HCT116 (cell line): Measurements from ENCODE around the gene INIP. TPM values are rescaled to one million over a fixed set of nuclear protein-coding genes. Genes with fewer than 3 reads are reported as not detected.

ENCODE experiments used
- ATAC-seq: fragments of 200-7000 bp; cut with Tn5 transposase; 2 replicates; pipeline ENCODE4 v1.9.1; 2020; ENCODE audit warnings: mild to moderate bottlenecking, moderate library complexity
- BruUV-seq: library from RNA; stranded (reverse); fragments of 400-500 nt; replicated peaks from 2 replicates; lab custom pipeline; 2021; lab: Mats Ljungman, UMichigan
- CTCF ChIA-PET: fragments of 300-600 bp; sonication (Branson Sonifier 250); formaldehyde crosslinking; loops from one replicate; lab custom pipeline; 2021; ENCODE audit warnings: antibody characterized with exemption; lab: Charles Lee
- POLR2A ChIA-PET: fragments of 300-600, 350-600 bp; sonication (Branson Sonifier 250); formaldehyde crosslinking; loops from one replicate; lab custom pipeline; 2021; ENCODE audit warnings: antibody characterized with exemption; lab: Charles Lee
- RAD21 ChIA-PET, 2 experiments: fragments of 300-600 bp; sonication (Branson Sonifier 250); formaldehyde crosslinking; loops; one replicate each; lab custom pipeline; 2023; ENCODE audit warnings: low total read pairs in 2 of 2; ENCODE audit not compliant: uncharacterized antibody in 2 of 2, unreplicated experiment in 2 of 2, low non-redundant PET in 1 of 2; lab: Charles Lee
- DNase-seq: peaks from one replicate; pipeline ENCODE4 v3.0.0-alpha.2; 2010; ENCODE audit warnings: low read depth, low spot score
- H2AFZ ChIP-seq: fragments of 200-600 bp; shearing (Covaris generic), sonication (generic); 2 replicates; pipeline ENCODE4 v1.6.1; 2017; ENCODE audit warnings: low read depth, mixed run types, mixed read lengths, antibody characterized with exemption, low read length; ENCODE audit not compliant: poor library complexity, severe bottlenecking
- H3K27ac ChIP-seq: 2 replicates; pipeline ENCODE4 v1.5.1; 2012; ENCODE audit warnings: low read depth, low read length
- H3K27me3 ChIP-seq: fragments of 200-600 bp; sonication (generic); 2 replicates; pipeline ENCODE4 v1.6.1; 2016; ENCODE audit warnings: mixed run types, low read length, mixed read lengths; ENCODE audit not compliant: insufficient read depth
- H3K36me3 ChIP-seq, 2 experiments: fragments of 200-500 bp in 1 of 2; fragments of 200-600 bp in 1 of 2; sonication (Bioruptor generic) in 1 of 2; sonication (generic) in 1 of 2; 2 replicates each; pipeline versions ENCODE4 v1.5.1 to v1.6.1; 2014 to 2016; ENCODE audit warnings: low read length in 2 of 2, inconsistent platforms in 1 of 2, mixed read lengths in 1 of 2, mixed run types in 1 of 2; ENCODE audit not compliant: insufficient read depth in 2 of 2, control insufficient read depth in 1 of 2
- H3K4me1 ChIP-seq, 2 experiments: fragments of 200-600 bp in 1 of 2; sonication (generic) in 1 of 2; 2 replicates each; pipeline versions ENCODE4 v1.5.1 to v1.6.1; 2012 to 2017; ENCODE audit warnings: low read length in 2 of 2, inconsistent platforms in 1 of 2, mild to moderate bottlenecking in 1 of 2, mixed read lengths in 1 of 2, mixed run types in 1 of 2, moderate library complexity in 1 of 2; ENCODE audit not compliant: insufficient read depth in 2 of 2, control insufficient read depth in 1 of 2
- H3K4me2 ChIP-seq: fragments of 200-600 bp; sonication (generic); 2 replicates; pipeline ENCODE4 v1.6.1; 2017; ENCODE audit warnings: mixed run types, low read length, mixed read lengths
- H3K4me3 ChIP-seq, 2 experiments: fragments of 200-600 bp in 1 of 2; sonication (generic) in 1 of 2; replicated peaks in 1 of 2; 2 replicates each; pipeline ENCODE4 v1.5.1; 2011 to 2016; ENCODE audit warnings: low read length in 2 of 2, control low read depth in 1 of 2, low read depth in 1 of 2, mild to moderate bottlenecking in 1 of 2, mixed read lengths in 1 of 2, mixed run types in 1 of 2
- H3K79me2 ChIP-seq: fragments of 200-600 bp; sonication (generic); 2 replicates; pipeline ENCODE4 v1.6.1; 2017; ENCODE audit warnings: mild to moderate bottlenecking, mixed run types, low read length, moderate library complexity, mixed read lengths; ENCODE audit not compliant: insufficient read depth
- H3K9ac ChIP-seq: fragments of 200-600 bp; sonication (generic); 2 replicates; pipeline ENCODE4 v1.6.1; 2016; ENCODE audit warnings: low read length, mixed read lengths
- H3K9me2 ChIP-seq: fragments of 200-600 bp; sonication (generic), shearing (Covaris generic); 2 replicates; pipeline ENCODE4 v1.6.1; 2017; ENCODE audit warnings: mixed run types, mild to moderate bottlenecking, moderate library complexity; ENCODE audit not compliant: insufficient read depth
- H3K9me3 ChIP-seq, 2 experiments: fragments of 200-500 bp in 1 of 2; fragments of 200-600 bp in 1 of 2; sonication (Bioruptor generic) in 1 of 2; sonication (generic) in 1 of 2; 2 replicates each; pipeline ENCODE4 v1.6.1; 2014 to 2017; ENCODE audit warnings: low read length in 2 of 2, mixed read lengths in 2 of 2, inconsistent platforms in 1 of 2, low read depth in 1 of 2, mild to moderate bottlenecking in 1 of 2, mixed run types in 1 of 2, moderate library complexity in 1 of 2; ENCODE audit not compliant: control insufficient read depth in 1 of 2, insufficient read depth in 1 of 2
- H4K20me1 ChIP-seq: fragments of 200-600 bp; sonication (generic), shearing (Covaris generic); 2 replicates; pipeline ENCODE4 v1.6.1; 2017; ENCODE audit warnings: mixed run types, mild to moderate bottlenecking, moderate library complexity; ENCODE audit not compliant: insufficient read depth
- ATF3 ChIP-seq: IDR thresholded peaks from 2 replicates; pipeline ENCODE4 v1.6.1; 2012
- CEBPB ChIP-seq: IDR thresholded peaks from 2 replicates; pipeline ENCODE4 v1.6.1; 2012; ENCODE audit warnings: low read depth
- JUND ChIP-seq: IDR thresholded peaks from 2 replicates; pipeline ENCODE4 v1.6.1; 2012
- MAX ChIP-seq: IDR thresholded peaks from 2 replicates; pipeline ENCODE4 v1.6.1; 2012
- POLR2A ChIP-seq: IDR thresholded peaks from 2 replicates; pipeline ENCODE4 v1.7.0; 2011; ENCODE audit warnings: borderline replicate concordance; ENCODE audit not compliant: insufficient read depth, insufficient read length; ENCODE audit errors: extremely low read depth
- SIN3A ChIP-seq: IDR thresholded peaks from 2 replicates; pipeline ENCODE4 v1.6.1; 2012; ENCODE audit warnings: low read depth
- TCF7L2 ChIP-seq: IDR thresholded peaks from 2 replicates; pipeline ENCODE4 v1.7.0; 2011; ENCODE audit warnings: borderline replicate concordance, inconsistent platforms; ENCODE audit not compliant: insufficient read depth, insufficient read length; ENCODE audit errors: extremely low read depth
- YY1 ChIP-seq: IDR thresholded peaks from 2 replicates; pipeline ENCODE4 v1.6.1; 2011; ENCODE audit warnings: low read length, low read depth, moderate library complexity, mild to moderate bottlenecking; ENCODE audit not compliant: insufficient replicate concordance; ENCODE audit errors: extremely low read depth
- ZFX ChIP-seq: fragments of 450-650 bp; IDR thresholded peaks from 2 replicates; pipeline ENCODE4 v1.6.1; 2017
- ZNF274 ChIP-seq: fragments of 200-500 bp; sonication (Bioruptor generic); IDR thresholded peaks from 2 replicates; pipeline ENCODE4 v1.6.1; 2014; ENCODE audit warnings: mild to moderate bottlenecking, low read depth, low read length, inconsistent platforms
- intact Hi-C: fragments of 100-400 bp; cut with micrococcal nuclease; formaldehyde crosslinking; loops from 2 replicates; pipeline ENCODE4 v1.10.0; 2022
- total RNA-seq: library from RNA; stranded (reverse); gene quantifications from one replicate; pipeline ENCODE4 v1.2.1, GENCODE V29; 2021; ENCODE audit not compliant: unreplicated experiment
- TF ChIP-seq, protein P1 (sequence below): IDR thresholded peaks from 2 replicates; pipeline ENCODE4 v1.6.1; 2012; ENCODE audit warnings: low read depth

The INIP gene
- total RNA-seq, 1 experiment from 2014 or later: 28.9 TPM

GRCh38 chr9:112761912-112762655 lies 44.2 kb upstream of the INIP start:
- Histone ChIP-seq H3K9me2 (no peaks in the 10 kb centered on the region), H3K9ac (no peak overlapping the region), H3K4me1 (peaks cover 0 to 8% of the 10 kb centered on the region in 2 experiments; a peak in 1 of 4 replicates), H3K79me2 (no peaks in the 10 kb centered on the region; the same call in 1 of the 2 replicates), H2AFZ (no peak overlapping the region), H3K36me3 (no peaks in the 10 kb centered on the region), H3K9me3 (no peaks in the 10 kb centered on the region), H4K20me1 (no peaks in the 10 kb centered on the region), H3K27me3 (no peaks in the 10 kb centered on the region), H3K4me2 (no peak overlapping the region), H3K27ac (no peak overlapping the region), H3K4me3 (no peak overlapping the region)
- CTCF ChIA-PET: interaction anchor here (0.8 kb wide), 1 partner anchor 31 kb away, joined by 3 read pairs; no protein-coding TSS in a partner anchor
- BruUV-seq: no TSS peak
- POLR2A ChIA-PET: no interaction called here
- intact Hi-C loops: no loop called here
- ATAC-seq (no peak), DNase-seq (no peak)
- RAD21 ChIA-PET: no interaction called here
- TF ChIP-seq SIN3A (no peak), CEBPB (no peak), YY1 (no peak), TCF7L2 (no peak), POLR2A (no peak), JUND (no peak), ZFX (no peak), ATF3 (no peak), ZNF274 (no peak), MAX (no peak)
- TF ChIP-seq, protein P1, sequence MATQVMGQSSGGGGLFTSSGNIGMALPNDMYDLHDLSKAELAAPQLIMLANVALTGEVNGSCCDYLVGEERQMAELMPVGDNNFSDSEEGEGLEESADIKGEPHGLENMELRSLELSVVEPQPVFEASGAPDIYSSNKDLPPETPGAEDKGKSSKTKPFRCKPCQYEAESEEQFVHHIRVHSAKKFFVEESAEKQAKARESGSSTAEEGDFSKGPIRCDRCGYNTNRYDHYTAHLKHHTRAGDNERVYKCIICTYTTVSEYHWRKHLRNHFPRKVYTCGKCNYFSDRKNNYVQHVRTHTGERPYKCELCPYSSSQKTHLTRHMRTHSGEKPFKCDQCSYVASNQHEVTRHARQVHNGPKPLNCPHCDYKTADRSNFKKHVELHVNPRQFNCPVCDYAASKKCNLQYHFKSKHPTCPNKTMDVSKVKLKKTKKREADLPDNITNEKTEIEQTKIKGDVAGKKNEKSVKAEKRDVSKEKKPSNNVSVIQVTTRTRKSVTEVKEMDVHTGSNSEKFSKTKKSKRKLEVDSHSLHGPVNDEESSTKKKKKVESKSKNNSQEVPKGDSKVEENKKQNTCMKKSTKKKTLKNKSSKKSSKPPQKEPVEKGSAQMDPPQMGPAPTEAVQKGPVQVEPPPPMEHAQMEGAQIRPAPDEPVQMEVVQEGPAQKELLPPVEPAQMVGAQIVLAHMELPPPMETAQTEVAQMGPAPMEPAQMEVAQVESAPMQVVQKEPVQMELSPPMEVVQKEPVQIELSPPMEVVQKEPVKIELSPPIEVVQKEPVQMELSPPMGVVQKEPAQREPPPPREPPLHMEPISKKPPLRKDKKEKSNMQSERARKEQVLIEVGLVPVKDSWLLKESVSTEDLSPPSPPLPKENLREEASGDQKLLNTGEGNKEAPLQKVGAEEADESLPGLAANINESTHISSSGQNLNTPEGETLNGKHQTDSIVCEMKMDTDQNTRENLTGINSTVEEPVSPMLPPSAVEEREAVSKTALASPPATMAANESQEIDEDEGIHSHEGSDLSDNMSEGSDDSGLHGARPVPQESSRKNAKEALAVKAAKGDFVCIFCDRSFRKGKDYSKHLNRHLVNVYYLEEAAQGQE: no peak
